Esophagus muscularis mucosa (tissue), 4 donors: ENCODE measurements around the gene ONECUT3. TPM values are rescaled to one million over a fixed set of nuclear protein-coding genes. Genes with fewer than 3 reads are reported as not detected.

Experiments used
- DNase-seq: peaks from one replicate; pipeline ENCODE4 v3.0.0-alpha.2; 2017; ENCODE audit errors: extremely low spot score
- H3K27ac ChIP-seq, 4 donors: fragments of 200-600 bp; sonication (generic); replicated peaks in 1 of 4; 1 replicate in 3 of 4; 2 replicates in 1 of 4; pipeline ENCODE4 v1.5.1; 2016 to 2019; ENCODE audit warnings: mild to moderate bottlenecking in 1 of 4
- H3K27me3 ChIP-seq, 4 donors: fragments of 200-600 bp; sonication (generic); one replicate each; pipeline versions ENCODE4 v1.5.1 to v1.6.0; 2016 to 2019
- H3K36me3 ChIP-seq, 4 donors: fragments of 200-600 bp; sonication (generic); one replicate each; pipeline ENCODE4 v1.5.1; 2016 to 2019
- H3K4me1 ChIP-seq, 4 donors: fragments of 200-600 bp; sonication (generic); one replicate each; pipeline ENCODE4 v1.5.1; 2016 to 2019
- H3K4me3 ChIP-seq, 4 donors: fragments of 200-600 bp; sonication (generic); 1 replicate in 2 of 4; 2 replicates in 2 of 4; pipeline ENCODE4 v1.5.1; 2016 to 2019; ENCODE audit warnings: mild to moderate bottlenecking in 4 of 4, moderate library complexity in 1 of 4
- H3K9me3 ChIP-seq, 4 donors: fragments of 200-600 bp; sonication (generic); 1 replicate in 3 of 4; 2 replicates in 1 of 4; pipeline ENCODE4 v1.5.1; 2016 to 2019
- EP300 ChIP-seq: sonication (generic); formaldehyde crosslinking; IDR thresholded peaks from one replicate; pipeline ENCODE4 v1.6.1; 2017; ENCODE audit warnings: antibody characterized with exemption
- POLR2A ChIP-seq: fragments of 450-650 bp; IDR thresholded peaks from one replicate; pipeline ENCODE4 v1.6.1; 2017; ENCODE audit warnings: antibody characterized with exemption, moderate library complexity, mild to moderate bottlenecking, low read depth
- POLR2AphosphoS5 ChIP-seq, 2 donors: sonication (generic); formaldehyde crosslinking; IDR thresholded peaks; one replicate each; pipeline ENCODE4 v1.6.1; 2017; ENCODE audit warnings: antibody characterized with exemption in 2 of 2
- WGBS: methylation state at CpG from one replicate; pipeline ENCODE4 v1.1.5; 2018; 5-methylcytosine and 5-hydroxymethylcytosine counted together
- intact Hi-C: fragments of 100-400 bp; cut with DNase I; formaldehyde crosslinking; loops from one replicate; pipeline ENCODE4 v1.15.1; 2023
- total RNA-seq, 4 donors: library from RNA; depleted of rRNA; stranded (reverse); fragments of >200 nt; gene quantifications; one replicate each; pipeline versions ENCODE4 v1.1.0 to v1.2.1, GENCODE V29; 2016
- TF ChIP-seq, protein P1 (sequence below), 3 experiments: fragments of 200-600 bp in 2 of 3; fragments of 450-650 bp in 1 of 3; sonication (generic) in 2 of 3; IDR thresholded peaks; one replicate each; pipeline ENCODE4 v1.5.1; 2017 to 2019; ENCODE audit warnings: antibody characterized with exemption in 3 of 3, mild to moderate bottlenecking in 2 of 3, moderate library complexity in 1 of 3

The ONECUT3 gene
- total RNA-seq, 4 donors from 2014 or later, result not detected

DNA sequence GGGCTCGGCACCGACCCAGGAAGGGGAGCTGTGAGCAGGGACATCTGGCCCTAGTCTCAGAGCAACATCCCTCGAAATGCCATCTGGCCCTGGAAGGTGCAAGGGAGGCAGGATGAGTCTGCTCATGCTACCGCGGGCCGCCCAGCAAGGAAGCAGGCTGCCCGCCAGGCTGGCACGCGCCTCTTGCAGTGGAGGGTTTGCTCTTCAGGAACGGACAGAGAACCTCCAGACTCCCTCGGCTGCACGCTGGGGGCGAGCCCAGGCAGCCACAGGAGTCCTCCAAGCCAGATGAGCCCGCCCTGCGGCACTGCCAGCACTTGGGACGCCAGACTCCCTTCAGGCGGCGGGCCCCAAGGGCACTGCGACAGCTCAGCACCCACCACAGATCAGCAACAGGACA is 68.9 kb downstream of the ONECUT3 start:
- H3K4me3 ChIP-seq, result no peak overlapping the region
- H3K27me3 ChIP-seq, result no peaks in the 10 kb centered on the region
- DNase-seq, result no peak
- peaks cover 64 to 100% (median 96%) of the 10 kb centered on the region in 4 donors for H3K36me3 ChIP-seq
- WGBS, result 91% methylated on average over 8 of the region's 19 CpGs
- intact Hi-C loops, result loop anchor here (10.0 kb wide), 1 partner anchor 147 kb away; no protein-coding TSS in a partner anchor
- no peaks in the 10 kb centered on the region for H3K9me3 ChIP-seq
- peaks cover 8 to 17% (median 16%) of the 10 kb centered on the region in 4 donors for H3K4me1 ChIP-seq
- no peak for TF ChIP-seq POLR2AphosphoS5 (IDR thresholded peaks at IDR 0.05)
- TF ChIP-seq EP300, result no peak
- no peak for TF ChIP-seq POLR2A
- TF ChIP-seq, protein P1, sequence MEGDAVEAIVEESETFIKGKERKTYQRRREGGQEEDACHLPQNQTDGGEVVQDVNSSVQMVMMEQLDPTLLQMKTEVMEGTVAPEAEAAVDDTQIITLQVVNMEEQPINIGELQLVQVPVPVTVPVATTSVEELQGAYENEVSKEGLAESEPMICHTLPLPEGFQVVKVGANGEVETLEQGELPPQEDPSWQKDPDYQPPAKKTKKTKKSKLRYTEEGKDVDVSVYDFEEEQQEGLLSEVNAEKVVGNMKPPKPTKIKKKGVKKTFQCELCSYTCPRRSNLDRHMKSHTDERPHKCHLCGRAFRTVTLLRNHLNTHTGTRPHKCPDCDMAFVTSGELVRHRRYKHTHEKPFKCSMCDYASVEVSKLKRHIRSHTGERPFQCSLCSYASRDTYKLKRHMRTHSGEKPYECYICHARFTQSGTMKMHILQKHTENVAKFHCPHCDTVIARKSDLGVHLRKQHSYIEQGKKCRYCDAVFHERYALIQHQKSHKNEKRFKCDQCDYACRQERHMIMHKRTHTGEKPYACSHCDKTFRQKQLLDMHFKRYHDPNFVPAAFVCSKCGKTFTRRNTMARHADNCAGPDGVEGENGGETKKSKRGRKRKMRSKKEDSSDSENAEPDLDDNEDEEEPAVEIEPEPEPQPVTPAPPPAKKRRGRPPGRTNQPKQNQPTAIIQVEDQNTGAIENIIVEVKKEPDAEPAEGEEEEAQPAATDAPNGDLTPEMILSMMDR (IDR thresholded peaks at IDR 0.05), result no peak
- no peak overlapping the region for H3K27ac ChIP-seq

DNA sequence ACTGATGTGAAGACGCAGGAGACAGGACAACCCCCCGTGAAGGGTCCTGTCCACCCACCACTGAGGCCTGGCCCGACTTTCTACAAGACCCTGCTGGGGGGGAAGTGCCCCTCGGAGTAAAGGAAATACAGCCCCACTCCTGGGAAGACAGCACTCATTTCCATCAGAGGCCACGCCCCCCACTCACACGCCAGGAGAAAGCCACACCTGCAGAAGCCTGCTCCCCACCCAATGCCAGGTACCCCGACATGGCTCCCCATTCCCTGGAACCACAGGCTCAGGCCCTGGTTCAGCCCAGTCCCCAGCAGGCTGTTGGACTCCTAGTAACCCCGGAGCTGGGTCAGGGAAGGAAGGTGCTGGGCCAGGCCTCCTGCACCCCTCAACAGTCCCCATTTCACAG is 69.7 kb downstream of the ONECUT3 start:
- Histone ChIP-seq H3K9me3 (no peaks in the 10 kb centered on the region), H3K4me1 (peaks cover 8 to 21% (median 16%) of the 10 kb centered on the region in 4 donors), H3K36me3 (peaks cover 64 to 100% (median 96%) of the 10 kb centered on the region in 4 donors), H3K27me3 (no peaks in the 10 kb centered on the region), H3K4me3 (no peak overlapping the region), H3K27ac (no peak overlapping the region)
- intact Hi-C loops, result loop anchor here (10.0 kb wide), 1 partner anchor 148 kb away; no protein-coding TSS in a partner anchor
- TF ChIP-seq POLR2AphosphoS5 (IDR thresholded peaks at IDR 0.05), result no peak
- no peak for TF ChIP-seq POLR2A
- no peak for TF ChIP-seq EP300
- TF ChIP-seq, protein P1 (IDR thresholded peaks at IDR 0.05), result no peak
- WGBS, result 79% methylated on average over 6 of the region's 8 CpGs
- DNase-seq, result no peak

DNA sequence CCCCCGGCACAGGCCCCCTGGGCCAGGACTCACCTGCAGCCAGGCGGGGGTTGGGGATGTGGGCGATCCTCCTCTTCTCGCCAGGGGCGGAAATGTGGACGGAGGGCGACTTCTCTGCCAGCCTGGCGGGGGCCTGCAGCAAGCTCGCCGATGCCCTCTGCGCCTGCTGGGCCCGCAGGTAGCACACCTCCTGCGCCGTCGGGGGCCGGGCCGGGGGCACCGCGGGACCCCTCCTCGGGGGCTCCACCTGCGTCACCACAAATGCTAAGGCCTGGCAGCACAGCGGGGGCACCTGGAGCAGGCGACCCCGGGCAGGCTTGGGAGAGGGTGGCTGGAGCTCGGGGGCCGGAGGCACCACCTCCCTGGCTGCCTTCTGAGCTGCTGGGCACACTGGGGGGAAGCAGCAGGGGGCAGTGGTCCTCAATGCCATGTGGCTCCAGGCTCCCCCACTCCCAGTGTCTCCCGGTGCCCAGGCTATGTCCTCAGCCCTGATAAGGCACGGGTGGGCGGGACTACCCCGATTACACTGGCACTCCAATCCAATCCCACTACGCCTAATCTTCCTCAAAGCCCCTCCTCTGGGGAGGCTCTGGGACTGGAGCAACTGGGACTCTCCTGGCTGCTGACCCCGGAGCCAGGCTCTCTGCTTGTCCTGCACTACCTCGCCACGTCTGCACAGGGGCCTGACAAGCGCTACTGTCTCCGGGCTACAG is 70.4 kb downstream of the ONECUT3 start:
- Histone ChIP-seq H3K4me1 (peaks cover 8 to 21% (median 16%) of the 10 kb centered on the region in 4 donors), H3K27me3 (no peaks in the 10 kb centered on the region), H3K9me3 (no peaks in the 10 kb centered on the region), H3K27ac (no peak overlapping the region), H3K4me3 (no peak overlapping the region), H3K36me3 (peaks cover 59 to 100% (median 96%) of the 10 kb centered on the region in 4 donors)
- DNase-seq, result no peak
- TF ChIP-seq EP300 (no peak), POLR2A (no peak), POLR2AphosphoS5 (IDR thresholded peaks at IDR 0.05) (no peak)
- TF ChIP-seq, protein P1 (IDR thresholded peaks at IDR 0.05), result no peak
- intact Hi-C loops, result loop anchor here (2.0 to 10.0 kb wide), 2 partner anchors 35 to 149 kb away; no protein-coding TSS in a partner anchor
- WGBS, result 92% methylated on average over 34 of the region's 36 CpGs

DNA sequence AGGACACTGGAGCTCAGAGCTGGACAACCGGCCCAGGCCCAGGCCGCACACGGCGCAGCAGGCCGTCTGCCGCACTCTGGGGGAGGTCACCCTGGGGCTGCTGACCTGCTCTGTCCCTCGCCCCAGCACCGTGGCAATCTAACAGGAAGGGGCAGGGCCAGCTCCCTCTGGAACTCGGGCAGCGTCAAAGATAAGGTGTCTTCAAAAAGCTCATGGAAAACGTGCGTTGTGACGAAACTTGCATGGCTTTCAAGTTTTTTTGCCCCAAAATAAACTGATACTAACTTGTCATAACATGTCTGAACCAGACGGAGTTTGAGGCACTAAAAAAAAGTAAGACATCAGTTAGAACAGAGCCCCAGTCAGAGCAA is 70.9 kb downstream of the ONECUT3 start:
- no peaks in the 10 kb centered on the region for H3K9me3 ChIP-seq
- no peak for DNase-seq
- no peaks in the 10 kb centered on the region for H3K27me3 ChIP-seq
- TF ChIP-seq EP300, result no peak
- TF ChIP-seq POLR2AphosphoS5 (IDR thresholded peaks at IDR 0.05), result no peak
- intact Hi-C loops, result loop anchor here (2.0 to 10.0 kb wide), 2 partner anchors 35 to 149 kb away; no protein-coding TSS in a partner anchor
- no peak overlapping the region for H3K4me3 ChIP-seq
- H3K36me3 ChIP-seq, result peaks cover 54 to 98% (median 95%) of the 10 kb centered on the region in 4 donors
- 81% methylated on average over 14 of the region's 14 CpGs for WGBS
- H3K27ac ChIP-seq, result no peak overlapping the region
- H3K4me1 ChIP-seq, result peaks cover 8 to 21% (median 16%) of the 10 kb centered on the region in 4 donors

DNA sequence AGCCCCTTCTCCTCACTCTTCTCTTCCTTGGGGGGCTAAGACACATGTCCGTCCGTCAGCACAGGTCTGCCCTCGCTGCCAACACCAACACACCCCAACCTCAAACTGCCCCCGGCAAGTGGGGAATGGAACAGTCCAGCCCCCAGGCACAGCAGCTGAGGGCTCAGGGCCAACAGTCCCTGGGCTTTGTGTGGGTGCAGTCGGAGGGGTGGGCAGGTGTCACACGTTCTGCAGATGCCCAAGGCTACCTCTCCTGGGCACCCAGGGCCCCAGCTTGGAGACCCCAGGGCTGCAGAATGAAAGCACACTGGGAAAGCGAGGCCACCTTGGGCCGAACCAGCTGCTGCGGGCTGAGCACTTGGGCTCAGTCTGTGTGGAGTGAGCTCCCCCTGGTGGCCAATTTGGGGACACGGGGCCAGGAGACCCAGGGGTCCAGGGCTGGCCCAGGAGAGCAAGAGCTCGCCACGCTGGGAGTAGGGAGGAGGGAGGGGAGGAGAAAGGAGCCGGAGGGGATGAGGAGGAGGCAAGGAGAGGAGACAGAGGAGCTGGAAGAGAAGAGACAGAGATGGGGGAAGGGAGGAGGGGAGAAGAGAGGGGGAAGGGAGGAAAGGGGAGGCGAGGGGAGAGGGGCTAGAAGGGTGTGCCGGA is 72.7 kb downstream of the ONECUT3 start:
- intact Hi-C loops, result loop anchor here (2.0 to 10.0 kb wide), 2 partner anchors 37 to 151 kb away; no protein-coding TSS in a partner anchor
- no peak for TF ChIP-seq POLR2A
- TF ChIP-seq, protein P1 (IDR thresholded peaks at IDR 0.05), result peak; percentile 88 to 92 (median 89)
- H3K36me3 ChIP-seq, result peaks cover 36 to 94% (median 91%) of the 10 kb centered on the region in 4 donors
- peaks cover 8 to 21% (median 16%) of the 10 kb centered on the region in 4 donors for H3K4me1 ChIP-seq
- 25% methylated on average over 10 of the region's 15 CpGs for WGBS
- H3K4me3 ChIP-seq, result no peak overlapping the region
- H3K27ac ChIP-seq, result no peak overlapping the region
- no peaks in the 10 kb centered on the region for H3K9me3 ChIP-seq
- no peak for DNase-seq
- no peaks in the 10 kb centered on the region for H3K27me3 ChIP-seq
